Measurements from ENCODE around the gene PKP1.

Gene PKP1

GRCh38 chr1:201310986-201311355 lies 27.7 kb downstream of the PKP1 start:
- peak; percentile 65 for DNase-seq

GRCh38 chr1:201311356-201312011 lies 28.2 kb downstream of the PKP1 start:
- peak; percentile 45 for DNase-seq

GRCh38 chr1:201312298-201312697 lies 29.0 kb downstream of the PKP1 start:
- DNase-seq = no peak

GRCh38 chr1:201313086-201313485 lies 29.8 kb downstream of the PKP1 start:
- no peak for DNase-seq

- no peak for DNase-seq
Observed at GRCh38 chr1:201316556-201316955, 33.2 kb downstream of the PKP1 start.

- no peak for DNase-seq
Observed at GRCh38 chr1:201317551-201317950, 34.2 kb downstream of the PKP1 start.

GRCh38 chr1:201318504-201319340 lies 35.4 kb downstream of the PKP1 start:
- DNase-seq = no peak

- DNase-seq = no peak
Observed at GRCh38 chr1:201319631-201320030, 36.3 kb downstream of the PKP1 start.

- peak; percentile 60 for DNase-seq
Observed at GRCh38 chr1:201320168-201320788, 37.0 kb downstream of the PKP1 start.

GRCh38 chr1:201321826-201322390 lies 38.6 kb downstream of the PKP1 start:
- DNase-seq = no peak

GRCh38 chr1:201322653-201323510 lies 39.6 kb downstream of the PKP1 start:
- no peak for DNase-seq

GRCh38 chr1:201324306-201324705 lies 41.0 kb downstream of the PKP1 start:
- no peak for DNase-seq

- DNase-seq = no peak
Observed at GRCh38 chr1:201324821-201325677, 41.7 kb downstream of the PKP1 start.

- DNase-seq = no peak
Observed at GRCh38 chr1:201325678-201326060, 42.4 kb downstream of the PKP1 start.

GRCh38 chr1:201326710-201327109 lies 43.4 kb downstream of the PKP1 start:
- DNase-seq = no peak

- no peak for DNase-seq
Observed at GRCh38 chr1:201327687-201328240, 44.5 kb downstream of the PKP1 start.

- no peak for DNase-seq
Observed at GRCh38 chr1:201328576-201328975, 45.3 kb downstream of the PKP1 start.

- DNase-seq = no peak
Observed at GRCh38 chr1:201329286-201329685, 46.0 kb downstream of the PKP1 start.

- DNase-seq = no peak
Observed at GRCh38 chr1:201329801-201330200, 46.5 kb downstream of the PKP1 start.

GRCh38 chr1:201330541-201330940 lies 47.2 kb downstream of the PKP1 start:
- DNase-seq = no peak

GRCh38 chr1:201331166-201331565 lies 47.9 kb downstream of the PKP1 start:
- no peak for DNase-seq
